NT2/D1 (cell line): Measurements from ENCODE around the gene C10orf67.

Source experiments
- SUZ12 ChIP-seq: IDR thresholded peaks from 2 replicates; pipeline ENCODE4 v1.6.1; 2011; ENCODE audit not compliant: insufficient read length, insufficient read depth; ENCODE audit errors: extremely low read depth
- YY1 ChIP-seq: IDR thresholded peaks from 2 replicates; pipeline ENCODE4 v1.6.1; 2011; ENCODE audit not compliant: insufficient read length, insufficient read depth
- ZNF274 ChIP-seq: IDR thresholded peaks from 2 replicates; pipeline ENCODE4 v1.6.1; 2011; ENCODE audit warnings: mild to moderate bottlenecking, low read depth, low read length

- TF ChIP-seq YY1 (no peak), SUZ12 (peak; percentile 97), ZNF274 (no peak)
Measured at GRCh38 chr10:23172429-23173213, 172.0 kb downstream of the C10orf67 start.
